Epithelial cell of esophagus (primary cell): ENCODE results near the gene EFR3B.
"Not testable (repeated sequence)": the region's sequence is repeated elsewhere in the genome, so short reads cannot be mapped to it uniquely, and the experiment has no call there.

Experiments
- DNase-seq: peaks from one replicate; pipeline ENCODE4 v3.0.0; 2010; ENCODE audit warnings: low read depth
- H3K4me3 ChIP-seq: 2 replicates; pipeline ENCODE4 v1.5.1; 2011; ENCODE audit warnings: mild to moderate bottlenecking, low read length, control low read depth
- CTCF ChIP-seq: IDR thresholded peaks from 2 replicates; pipeline ENCODE4 v1.5.1; 2011; ENCODE audit warnings: low read depth, mild to moderate bottlenecking, low read length, control low read depth, inconsistent platforms; ENCODE audit not compliant: insufficient read depth; ENCODE audit errors: missing control alignments

The EFR3B gene

GRCh38 chr2:25089605-25090315, 47.9 kb downstream of the EFR3B start:
- no peak for DNase-seq
- TF ChIP-seq CTCF, result no peak
- no peak overlapping the region for H3K4me3 ChIP-seq

- no peak overlapping the region for H3K4me3 ChIP-seq
- TF ChIP-seq CTCF, result no peak
- no peak for DNase-seq
These were observed 48.9 kb downstream of the EFR3B start for GRCh38 chr2:25090801-25091200.

GRCh38 chr2:25091265-25091664, 49.4 kb downstream of the EFR3B start:
- H3K4me3 ChIP-seq, result no peak overlapping the region
- TF ChIP-seq CTCF, result no peak
- DNase-seq, result no peak

GRCh38 chr2:25098056-25098455, 56.2 kb downstream of the EFR3B start:
- no peak for DNase-seq
- H3K4me3 ChIP-seq, result no peak overlapping the region
- TF ChIP-seq CTCF, result no peak

- H3K4me3 ChIP-seq, result no peak overlapping the region
- DNase-seq, result peak; percentile 55
- no peak for TF ChIP-seq CTCF
These were observed 57.0 kb downstream of the EFR3B start for GRCh38 chr2:25098670-25099486.

GRCh38 chr2:25102352-25102751, 60.5 kb downstream of the EFR3B start:
- not testable (repeated sequence) for DNase-seq, H3K4me3 ChIP-seq

- no peak overlapping the region for H3K4me3 ChIP-seq
- peak; percentile 85 for DNase-seq
- no peak for TF ChIP-seq CTCF
These were observed 61.5 kb downstream of the EFR3B start for GRCh38 chr2:25103287-25103871.
